SK-N-SH (cell line): Measurements from ENCODE around the gene MINDY4. TPM values are rescaled to one million over a fixed set of nuclear protein-coding genes. Genes with fewer than 3 reads are reported as not detected.

ENCODE experiments used
- CTCF ChIA-PET: fragments of 300-600, 350-600 bp; formaldehyde crosslinking; extraction: SDS; loops from one replicate; lab custom pipeline; 2021; lab: Yijun Ruan, JAX
- POLR2A ChIA-PET: fragments of 350-600 bp; sonication (Branson Sonifier 250); formaldehyde crosslinking; extraction: SDS; loops from one replicate; lab custom pipeline; 2020; ENCODE audit warnings: antibody characterized with exemption, inconsistent platforms; lab: Yijun Ruan, JAX
- DNase-seq: peaks from one replicate; pipeline ENCODE4 v3.0.0; 2012
- H2AFZ ChIP-seq: fragments of 200-600 bp; sonication (generic); 2 replicates; pipeline ENCODE4 v1.8.1; 2016; ENCODE audit warnings: antibody characterized with exemption, mild to moderate bottlenecking, low read depth
- H3F3A ChIP-seq: fragments of 200-600 bp; sonication (generic); replicated peaks from 2 replicates; pipeline ENCODE3; 2016; ENCODE audit warnings: antibody characterized with exemption, mild to moderate bottlenecking; ENCODE audit not compliant: insufficient read depth
- H3K27ac ChIP-seq, 2 experiments: fragments of 200-500 bp in 1 of 2; fragments of 200-600 bp in 1 of 2; sonication (Bioruptor generic) in 1 of 2; sonication (generic), shearing (Covaris generic) in 1 of 2; 2 replicates each; pipeline versions ENCODE4 v1.5.1 to v1.6.1; 2014 to 2016; ENCODE audit warnings: low read depth in 2 of 2, inconsistent platforms in 1 of 2, low read length in 1 of 2, mild to moderate bottlenecking in 1 of 2, mixed read lengths in 1 of 2
- H3K27me3 ChIP-seq: fragments of 200-600 bp; sonication (generic), shearing (Covaris generic); 2 replicates; pipeline ENCODE4 v1.6.1; 2016; ENCODE audit warnings: mixed run types; ENCODE audit not compliant: insufficient read depth
- H3K36me3 ChIP-seq, 2 experiments: fragments of 200-500 bp in 1 of 2; fragments of 200-600 bp in 1 of 2; sonication (Bioruptor generic) in 1 of 2; sonication (generic) in 1 of 2; replicated peaks in 1 of 2; 2 replicates each; pipeline versions ENCODE3 to v1.5.1; 2014 to 2016; ENCODE audit warnings: low read length in 1 of 2, mild to moderate bottlenecking in 1 of 2; ENCODE audit not compliant: insufficient read depth in 2 of 2, control insufficient read depth in 1 of 2
- H3K4me1 ChIP-seq, 2 experiments: fragments of 200-500 bp in 1 of 2; fragments of 200-600 bp in 1 of 2; sonication (Bioruptor generic) in 1 of 2; sonication (generic), shearing (Covaris generic) in 1 of 2; 2 replicates each; pipeline versions ENCODE4 v1.5.1 to v1.6.1; 2014 to 2016; ENCODE audit warnings: low read depth in 1 of 2, low read length in 1 of 2, mixed run types in 1 of 2; ENCODE audit not compliant: insufficient read depth in 2 of 2, control insufficient read depth in 1 of 2
- H3K4me2 ChIP-seq: fragments of 200-600 bp; sonication (generic), shearing (Covaris generic); 2 replicates; pipeline ENCODE4 v1.6.1; 2017; ENCODE audit warnings: mixed run types
- H3K4me3 ChIP-seq, 2 experiments: fragments of 200-500 bp in 1 of 2; fragments of 200-600 bp in 1 of 2; sonication (Bioruptor generic) in 1 of 2; sonication (generic), shearing (Covaris generic) in 1 of 2; 2 replicates each; pipeline versions ENCODE4 v1.5.1 to v1.8.1; 2014 to 2016; ENCODE audit warnings: low read depth in 2 of 2, inconsistent platforms in 1 of 2, low read length in 1 of 2, mild to moderate bottlenecking in 1 of 2, mixed read lengths in 1 of 2, moderate library complexity in 1 of 2
- H3K79me2 ChIP-seq: fragments of 200-600 bp; sonication (generic); 2 replicates; pipeline ENCODE4 v1.8.1; 2017; ENCODE audit warnings: mild to moderate bottlenecking; ENCODE audit not compliant: insufficient read depth
- H3K9ac ChIP-seq: fragments of 200-600 bp; sonication (generic); 2 replicates; pipeline ENCODE4 v1.6.1; 2017; ENCODE audit warnings: mixed run types
- H3K9me2 ChIP-seq: fragments of 200-600 bp; sonication (generic); 2 replicates; pipeline ENCODE4 v1.6.1; 2017; ENCODE audit warnings: mixed run types
- H3K9me3 ChIP-seq: fragments of 200-600 bp; sonication (generic); 2 replicates; pipeline ENCODE4 v1.6.1; 2017; ENCODE audit warnings: mixed run types, mild to moderate bottlenecking, moderate library complexity
- H4K20me1 ChIP-seq: fragments of 200-600 bp; sonication (generic); 2 replicates; pipeline ENCODE4 v1.6.1; 2017; ENCODE audit warnings: mild to moderate bottlenecking, mixed run types; ENCODE audit not compliant: insufficient read depth
- CHD2 ChIP-seq: fragments of 150-350 bp; IDR thresholded peaks from 2 replicates; pipeline ENCODE4 v1.6.1; 2018; ENCODE audit warnings: low read length; ENCODE audit not compliant: partially characterized antibody
- FOXJ3 ChIP-seq: sonication (generic); formaldehyde crosslinking; IDR thresholded peaks from 2 replicates; pipeline ENCODE4 v1.5.1; 2020; ENCODE audit warnings: mild to moderate bottlenecking, missing genetic modification reagents
- GABPA ChIP-seq: IDR thresholded peaks from 2 replicates; pipeline ENCODE4 v1.4.0; 2012; ENCODE audit warnings: low read depth, mild to moderate bottlenecking
- RXRA ChIP-seq: IDR thresholded peaks from 2 replicates; pipeline ENCODE4 v1.4.0; 2012; ENCODE audit warnings: low read depth, mild to moderate bottlenecking, borderline replicate concordance
- SIN3A ChIP-seq: IDR thresholded peaks from 2 replicates; pipeline ENCODE4 v1.6.1; 2012; ENCODE audit warnings: low read depth, mild to moderate bottlenecking, low read length, moderate library complexity, borderline replicate concordance
- TAF1 ChIP-seq: IDR thresholded peaks from 2 replicates; pipeline ENCODE4 v1.6.1; 2012; ENCODE audit warnings: low read depth, mild to moderate bottlenecking, low read length, moderate library complexity, borderline replicate concordance
- WGBS: methylation state at CpG from one replicate; pipeline ENCODE4 v1.1.6; 2017; ENCODE audit warnings: low lambda C conversion rate; 5-methylcytosine and 5-hydroxymethylcytosine counted together
- polyA plus RNA-seq, 3 experiments: library from polyadenylated mRNA; depleted of rRNA; stranded (reverse); fragments of >200 nt; gene quantifications; 2 replicates each; pipeline ENCODE4 v1.2.3, GENCODE V29; 2012
- TF ChIP-seq, protein P1 (sequence below): fragments of 150-350 bp; IDR thresholded peaks from 2 replicates; pipeline ENCODE4 v1.6.1; 2017; ENCODE audit warnings: antibody characterized with exemption, low read length, low read depth, borderline replicate concordance
- TF ChIP-seq, protein P2 (sequence below): IDR thresholded peaks from 2 replicates; pipeline ENCODE4; 2012

Gene MINDY4
- polyA plus RNA-seq, 1 of the 3 experiments (the other 2 are of a cell fraction): 1.8 TPM

DNA sequence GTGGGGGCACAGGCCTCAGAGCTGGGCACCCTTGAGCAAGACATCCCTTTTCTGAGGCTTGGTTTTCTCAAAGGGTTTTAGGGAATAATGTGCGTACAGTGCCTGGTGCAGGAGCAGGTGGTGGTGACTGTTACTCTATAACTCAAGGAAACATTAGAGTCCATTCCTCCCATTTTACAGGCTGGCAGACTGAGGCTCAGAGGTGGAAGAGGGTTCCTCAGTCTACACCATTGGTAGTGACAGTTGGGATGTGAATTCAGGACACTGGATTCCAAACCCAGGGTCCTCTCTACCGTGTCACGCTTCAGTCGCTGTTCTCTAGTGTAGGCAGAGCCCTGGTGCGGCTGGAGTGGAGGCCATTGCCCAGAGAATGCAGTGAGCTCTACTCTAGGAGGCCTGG lies 100.4 kb downstream of the MINDY4 start:
- WGBS: 95% methylated on average over 5 of the region's 5 CpGs
- ChIA-PET CTCF (interaction anchor here (0.6 to 1.2 kb wide), 3 partner anchors 38 to 112 kb away, joined by 4 to 6 read pairs (median 4); no protein-coding TSS in a partner anchor), POLR2A (no interaction called here)

GRCh38 chr7:30873207-30873606 lies 102.0 kb downstream of the MINDY4 start:
- Histone ChIP-seq H3K36me3 (peaks cover 0 to 10% of the 10 kb centered on the region in 2 experiments), H3K27ac (no peak overlapping the region), H2AFZ (no peak overlapping the region), H3K9me3 (no peaks in the 10 kb centered on the region), H4K20me1 (no peaks in the 10 kb centered on the region), H3K9me2 (no peaks in the 10 kb centered on the region), H3K79me2 (no peaks in the 10 kb centered on the region), H3K4me3 (no peak overlapping the region), H3K9ac (no peak overlapping the region), H3K27me3 (no peaks in the 10 kb centered on the region), H3F3A (peaks cover 7% of the 10 kb centered on the region), H3K4me1 (peaks cover 18 to 24% of the 10 kb centered on the region in 2 experiments; a peak in 3 of 4 replicates), H3K4me2 (no peak overlapping the region)
- TF ChIP-seq SIN3A: no peak
- TF ChIP-seq FOXJ3 (CRISPR knock-in tag): no peak
- POLR2A ChIA-PET: no interaction called here
- WGBS: 92% methylated on average over 2 of the region's 2 CpGs
- CTCF ChIA-PET: interaction anchor here (1.0 to 1.6 kb wide), 2 partner anchors 65 to 133 kb away, joined by 3 to 7 read pairs; no protein-coding TSS in a partner anchor
- DNase-seq: no peak

More for the DNA sequence above, 100.4 kb downstream of the MINDY4 start:
- no peak overlapping the region for H3K4me3 ChIP-seq
- H3K4me2 ChIP-seq: no peak overlapping the region
- no peaks in the 10 kb centered on the region for H3K79me2 ChIP-seq
- H3K9me2 ChIP-seq: no peaks in the 10 kb centered on the region
- H3F3A ChIP-seq: peaks cover 7% of the 10 kb centered on the region
- no peaks in the 10 kb centered on the region for H4K20me1 ChIP-seq
- no peak overlapping the region for H2AFZ ChIP-seq
- no peak for TF ChIP-seq TAF1
- TF ChIP-seq GABPA: no peak
- H3K27ac ChIP-seq: no peak overlapping the region
- H3K36me3 ChIP-seq: peaks cover 0 to 10% of the 10 kb centered on the region in 2 experiments
- H3K4me1 ChIP-seq: peaks cover 18 to 24% of the 10 kb centered on the region in 2 experiments; a peak in 3 of 4 replicates
- no peaks in the 10 kb centered on the region for H3K27me3 ChIP-seq
- DNase-seq: no peak
- no peaks in the 10 kb centered on the region for H3K9me3 ChIP-seq
- H3K9ac ChIP-seq: no peak overlapping the region

- Histone ChIP-seq H3K9me3 (no peaks in the 10 kb centered on the region), H3K27ac (no peak overlapping the region), H3K4me2 (no peak overlapping the region), H3K9ac (no peak overlapping the region), H3K36me3 (peaks cover 0 to 10% of the 10 kb centered on the region in 2 experiments), H3K27me3 (no peaks in the 10 kb centered on the region), H3K4me3 (no peak overlapping the region), H3F3A (peaks cover 7% of the 10 kb centered on the region), H2AFZ (no peak overlapping the region), H3K4me1 (peaks cover 18 to 23% of the 10 kb centered on the region in 2 experiments; a peak in 3 of 4 replicates), H3K9me2 (no peaks in the 10 kb centered on the region), H4K20me1 (no peaks in the 10 kb centered on the region), H3K79me2 (no peaks in the 10 kb centered on the region)
- ChIA-PET POLR2A (no interaction called here), CTCF (interaction anchor here (1.0 to 1.6 kb wide), 2 partner anchors 65 to 133 kb away, joined by 3 to 7 read pairs; no protein-coding TSS in a partner anchor)
- DNase-seq: no peak
- TF ChIP-seq, protein P1, sequence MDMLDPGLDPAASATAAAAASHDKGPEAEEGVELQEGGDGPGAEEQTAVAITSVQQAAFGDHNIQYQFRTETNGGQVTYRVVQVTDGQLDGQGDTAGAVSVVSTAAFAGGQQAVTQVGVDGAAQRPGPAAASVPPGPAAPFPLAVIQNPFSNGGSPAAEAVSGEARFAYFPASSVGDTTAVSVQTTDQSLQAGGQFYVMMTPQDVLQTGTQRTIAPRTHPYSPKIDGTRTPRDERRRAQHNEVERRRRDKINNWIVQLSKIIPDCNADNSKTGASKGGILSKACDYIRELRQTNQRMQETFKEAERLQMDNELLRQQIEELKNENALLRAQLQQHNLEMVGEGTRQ: no peak
- TF ChIP-seq, protein P2, sequence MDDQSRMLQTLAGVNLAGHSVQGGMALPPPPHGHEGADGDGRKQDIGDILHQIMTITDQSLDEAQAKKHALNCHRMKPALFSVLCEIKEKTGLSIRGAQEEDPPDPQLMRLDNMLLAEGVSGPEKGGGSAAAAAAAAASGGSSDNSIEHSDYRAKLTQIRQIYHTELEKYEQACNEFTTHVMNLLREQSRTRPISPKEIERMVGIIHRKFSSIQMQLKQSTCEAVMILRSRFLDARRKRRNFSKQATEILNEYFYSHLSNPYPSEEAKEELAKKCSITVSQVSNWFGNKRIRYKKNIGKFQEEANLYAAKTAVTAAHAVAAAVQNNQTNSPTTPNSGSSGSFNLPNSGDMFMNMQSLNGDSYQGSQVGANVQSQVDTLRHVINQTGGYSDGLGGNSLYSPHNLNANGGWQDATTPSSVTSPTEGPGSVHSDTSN: no peak
- TF ChIP-seq RXRA (no peak), CHD2 (no peak)
- WGBS: 93% methylated on average over 6 of the region's 6 CpGs
These were observed 102.4 kb downstream of the MINDY4 start for GRCh38 chr7:30873656-30874055.
